Ascending aorta (tissue), 2 donors: ENCODE results near the gene WDR70. TPM values are rescaled to one million over a fixed set of nuclear protein-coding genes. Genes with fewer than 3 reads are reported as not detected.

Experiments
- DNase-seq, 2 donors: peaks; one replicate each; pipeline ENCODE4 v3.0.0-alpha.2; 2019; ENCODE audit warnings: low spot score in 2 of 2
- H3K27ac ChIP-seq, 2 donors: fragments of 200-600 bp; sonication (generic); one replicate each; pipeline ENCODE4 v1.5.1; 2016 to 2017; ENCODE audit warnings: mild to moderate bottlenecking in 1 of 2
- H3K27me3 ChIP-seq: fragments of 200-600 bp; sonication (generic); one replicate; pipeline ENCODE4 v1.5.1; 2017
- H3K36me3 ChIP-seq, 2 donors: fragments of 200-600 bp; sonication (generic); one replicate each; pipeline ENCODE4 v1.5.1; 2016
- H3K4me1 ChIP-seq, 2 donors: fragments of 200-600 bp; sonication (generic); one replicate each; pipeline ENCODE4 v1.5.1; 2016 to 2017; ENCODE audit warnings: mild to moderate bottlenecking in 1 of 2
- H3K4me3 ChIP-seq, 2 donors: fragments of 200-600 bp; sonication (generic); one replicate each; pipeline ENCODE4 v1.5.1; 2016 to 2017; ENCODE audit warnings: mild to moderate bottlenecking in 1 of 2
- H3K9me3 ChIP-seq, 2 donors: fragments of 200-600 bp; sonication (generic); one replicate each; pipeline ENCODE4 v1.5.1; 2016
- CTCF ChIP-seq, 3 experiments: fragments of 200-600 bp in 2 of 3; fragments of 450-650 bp in 1 of 3; sonication (generic) in 2 of 3; IDR thresholded peaks; one replicate each; pipeline ENCODE4 v1.5.1; 2016 to 2019; ENCODE audit warnings: antibody characterized with exemption in 3 of 3, mild to moderate bottlenecking in 1 of 3, moderate library complexity in 1 of 3
- intact Hi-C: fragments of 100-400 bp; cut with DNase I; formaldehyde crosslinking; loops from one replicate; pipeline ENCODE4 v1.15.1; 2023
- total RNA-seq: library from RNA; depleted of rRNA; stranded (reverse); fragments of >200 nt; gene quantifications from one replicate; pipeline ENCODE4 v1.1.0, GENCODE V29; 2016

The WDR70 gene
- total RNA-seq, 1 donor from 2014 or later = 8.7 TPM

GRCh38 chr5:37694867-37695266 is 315.7 kb downstream of the WDR70 start:
- no peak for TF ChIP-seq CTCF (IDR thresholded peaks at IDR 0.05)
- peaks cover 0 to 11% of the 10 kb centered on the region in 2 donors for H3K36me3 ChIP-seq
- no peak for DNase-seq
- H3K9me3 ChIP-seq = no peaks in the 10 kb centered on the region
- H3K27ac ChIP-seq = no peak overlapping the region
- intact Hi-C loops = no loop called here
- H3K4me1 ChIP-seq = no peaks in the 10 kb centered on the region
- no peaks in the 10 kb centered on the region for H3K27me3 ChIP-seq
- no peak overlapping the region for H3K4me3 ChIP-seq

GRCh38 chr5:37695647-37696046 is 316.5 kb downstream of the WDR70 start:
- intact Hi-C loops = no loop called here

GRCh38 chr5:37696190-37697021 is 317.3 kb downstream of the WDR70 start:
- Histone ChIP-seq H3K27me3 (no peaks in the 10 kb centered on the region), H3K4me3 (no peak overlapping the region), H3K4me1 (no peaks in the 10 kb centered on the region), H3K36me3 (peaks cover 0 to 13% of the 10 kb centered on the region in 2 donors), H3K27ac (no peak overlapping the region), H3K9me3 (no peaks in the 10 kb centered on the region)
- intact Hi-C loops = no loop called here
- no peak for DNase-seq
- TF ChIP-seq CTCF (IDR thresholded peaks at IDR 0.05) = no peak

More at GRCh38 chr5:37695647-37696046, 316.5 kb downstream of the WDR70 start:
- H3K9me3 ChIP-seq = no peaks in the 10 kb centered on the region
- H3K27ac ChIP-seq = no peak overlapping the region
- H3K27me3 ChIP-seq = no peaks in the 10 kb centered on the region
- no peak for DNase-seq
- peaks cover 0 to 13% of the 10 kb centered on the region in 2 donors for H3K36me3 ChIP-seq
- H3K4me3 ChIP-seq = no peak overlapping the region
- no peaks in the 10 kb centered on the region for H3K4me1 ChIP-seq
- no peak for TF ChIP-seq CTCF (IDR thresholded peaks at IDR 0.05)

- DNase-seq = no peak
- intact Hi-C loops = no loop called here
- Histone ChIP-seq H3K4me3 (no peak overlapping the region), H3K9me3 (no peaks in the 10 kb centered on the region), H3K4me1 (no peaks in the 10 kb centered on the region), H3K27me3 (no peaks in the 10 kb centered on the region), H3K36me3 (peaks cover 0 to 13% of the 10 kb centered on the region in 2 donors), H3K27ac (no peak overlapping the region)
- no peak for TF ChIP-seq CTCF (IDR thresholded peaks at IDR 0.05)
Measured at GRCh38 chr5:37701868-37702267, 322.8 kb downstream of the WDR70 start.

- Histone ChIP-seq H3K36me3 (peaks cover 0 to 4% of the 10 kb centered on the region in 2 donors), H3K27me3 (no peaks in the 10 kb centered on the region), H3K27ac (no peak overlapping the region), H3K9me3 (no peaks in the 10 kb centered on the region), H3K4me3 (no peak overlapping the region), H3K4me1 (no peaks in the 10 kb centered on the region)
- no peak for TF ChIP-seq CTCF (IDR thresholded peaks at IDR 0.05)
- no peak for DNase-seq
- intact Hi-C loops = no loop called here
Measured at GRCh38 chr5:37703841-37704241, 324.7 kb downstream of the WDR70 start.
